Spleen (tissue), 11 donors: ENCODE results near the gene STK39. TPM values are rescaled to one million over a fixed set of nuclear protein-coding genes. Genes with fewer than 3 reads are reported as not detected.

Experiments
- DNase-seq: peaks from one replicate; pipeline ENCODE4 v3.0.0-alpha.2; 2020
- H3K27ac ChIP-seq, 8 donors: fragments of 200-600 bp; sonication (generic) in 7 of 8; 1 replicate in 4 of 8; 2 replicates in 4 of 8; pipeline versions ENCODE4 v1.5.0 to v1.8.0; 2016 to 2021; ENCODE audit warnings: inconsistent platforms in 4 of 8, mild to moderate bottlenecking in 4 of 8, moderate library complexity in 1 of 8
- H3K27me3 ChIP-seq, 7 donors: fragments of 200-600 bp; sonication (generic) in 6 of 7; replicated peaks in 1 of 7; 1 replicate in 4 of 7; 2 replicates in 3 of 7; pipeline versions ENCODE4 v1.5.0 to v1.8.0; 2016 to 2021; ENCODE audit warnings: inconsistent platforms in 3 of 7, mild to moderate bottlenecking in 1 of 7
- H3K36me3 ChIP-seq, 6 donors: fragments of 200-600 bp; sonication (generic) in 5 of 6; 1 replicate in 4 of 6; 2 replicates in 2 of 6; pipeline versions ENCODE4 v1.5.0 to v1.8.0; 2016 to 2021; ENCODE audit warnings: inconsistent platforms in 2 of 6
- H3K4me1 ChIP-seq, 6 donors: fragments of 200-600 bp; sonication (generic) in 5 of 6; 1 replicate in 3 of 6; 2 replicates in 3 of 6; pipeline versions ENCODE4 v1.5.0 to v1.8.0; 2016 to 2021; ENCODE audit warnings: inconsistent platforms in 3 of 6
- H3K4me3 ChIP-seq, 8 donors: fragments of 200-600 bp; sonication (generic) in 7 of 8; 1 replicate in 4 of 8; 2 replicates in 4 of 8; pipeline versions ENCODE4 v1.5.0 to v1.8.0; 2016 to 2021; ENCODE audit warnings: inconsistent platforms in 4 of 8, mild to moderate bottlenecking in 4 of 8, moderate library complexity in 2 of 8
- H3K9me3 ChIP-seq, 8 donors: fragments of 200-600 bp; sonication (generic) in 7 of 8; 1 replicate in 4 of 8; 2 replicates in 4 of 8; pipeline versions ENCODE4 v1.5.0 to v1.8.0; 2016 to 2021; ENCODE audit warnings: inconsistent platforms in 4 of 8
- CTCF ChIP-seq, 11 experiments: fragments of 200-600 bp in 7 of 11; fragments of 450-650 bp in 4 of 11; sonication (generic) in 4 of 11; IDR thresholded peaks in 8 of 11; conservative IDR thresholded peaks in 3 of 11; 1 replicate in 7 of 11; 2 replicates in 4 of 11; pipeline versions ENCODE4 v1.4.0 to v1.8.0; 2016 to 2021; ENCODE audit warnings: antibody characterized with exemption in 11 of 11, inconsistent platforms in 4 of 11, mild to moderate bottlenecking in 1 of 11
- POLR2A ChIP-seq, 3 donors: fragments of 450-650 bp; IDR thresholded peaks; one replicate each; pipeline ENCODE4 v1.5.1; 2017; ENCODE audit warnings: antibody characterized with exemption in 3 of 3, mild to moderate bottlenecking in 1 of 3
- POLR2AphosphoS5 ChIP-seq, 3 donors: sonication (generic); formaldehyde crosslinking; IDR thresholded peaks; one replicate each; pipeline ENCODE4 v1.5.1; 2017; ENCODE audit warnings: antibody characterized with exemption in 3 of 3
- WGBS, 5 donors: extraction: QIAGEN DNeasy Blood & Tissue Kit in 3 of 5; methylation state at CpG; one replicate each; pipeline versions ENCODE4 v1.1.5 to v1.1.7; 2013 to 2018; 5-methylcytosine and 5-hydroxymethylcytosine counted together
- intact Hi-C: fragments of 100-400 bp; cut with DNase I; formaldehyde crosslinking; loops from one replicate; pipeline ENCODE4 v1.15.0; 2023; ENCODE audit warnings: low total_unique reads
- polyA plus RNA-seq, 3 donors: library from polyadenylated mRNA; stranded (reverse); fragments of 200-250 nt; gene quantifications; one replicate each; pipeline ENCODE4 v1.2.1, GENCODE V29; 2013
- total RNA-seq, 7 donors: library from RNA; depleted of rRNA in 3 of 7; stranded (reverse); fragments of >200 nt in 3 of 7; fragmentation: NEBNext Ultra II Directional in 4 of 7; extraction: Animal tissue kit (Norgen Biotek cat#: 25700) in 4 of 7; gene quantifications; one replicate each; pipeline versions ENCODE4 v1.1.0 to v1.2.1, GENCODE V29; 2016 to 2021
- donor health status: healthy with polysubstance abuse.
- donor health status: DM: no; HTN: no; CAD: no; lungs with moderate emphysema.
- donor health status: DM: no; HTN: no; CAD: no.
- donor health status: Bipolar disorder and iron deficiency.
- donor health status: healthy.
- donor health status: DM: no; HTN: no; CAD: no.
- donor health status: DM: yes; HTN: yes; CAD: no.

The STK39 gene
- total and polyA plus RNA-seq, 10 donors: 8.6 to 17.8 (median 11.0) TPM

- WGBS, 5 donors: 86 to 94% (median 90%) methylated on average over 9 of the region's 9 CpGs
- H3K4me3 ChIP-seq: no peak overlapping the region
- intact Hi-C loops: loop anchor here (10.0 kb wide), 1 partner anchor 158 kb away; no protein-coding TSS in a partner anchor
- H3K4me1 ChIP-seq: no peaks in the 10 kb centered on the region
- no peak overlapping the region for H3K27ac ChIP-seq
- H3K9me3 ChIP-seq: peaks cover 0 to 18% (median 15%) of the 10 kb centered on the region in 8 donors
- peaks cover 0 to 30% (median 0%) of the 10 kb centered on the region in 6 donors for H3K36me3 ChIP-seq
- no peaks in the 10 kb centered on the region for H3K27me3 ChIP-seq
- TF ChIP-seq CTCF (IDR thresholded peaks at IDR 0.05 in 8 of 11, conservative IDR thresholded peaks at IDR 0.05 in 3 of 11): no peak
- no peak for TF ChIP-seq POLR2AphosphoS5 (IDR thresholded peaks at IDR 0.05)
- no peak for TF ChIP-seq POLR2A (IDR thresholded peaks at IDR 0.05)
- DNase-seq: no peak
These were observed 280.2 kb downstream of the STK39 start for GRCh38 chr2:167966937-167967913.

- Histone ChIP-seq H3K27me3 (no peaks in the 10 kb centered on the region), H3K36me3 (peaks cover 0 to 25% (median 0%) of the 10 kb centered on the region in 6 donors), H3K27ac (no peak overlapping the region), H3K4me1 (no peaks in the 10 kb centered on the region), H3K9me3 (peaks cover 0 to 7% (median 4%) of the 10 kb centered on the region in 8 donors), H3K4me3 (no peak overlapping the region)
- intact Hi-C loops: loop anchor here (10.0 kb wide), 1 partner anchor 159 kb away; no protein-coding TSS in a partner anchor
- TF ChIP-seq POLR2A (IDR thresholded peaks at IDR 0.05): no peak
- TF ChIP-seq CTCF (IDR thresholded peaks at IDR 0.05 in 8 of 11, conservative IDR thresholded peaks at IDR 0.05 in 3 of 11): no peak
- no peak for TF ChIP-seq POLR2AphosphoS5 (IDR thresholded peaks at IDR 0.05)
- no peak for DNase-seq
- 77 to 82% (median 79%) methylated on average over 5 of the region's 5 CpGs for WGBS, 5 donors
These were observed 281.3 kb downstream of the STK39 start for GRCh38 chr2:167965907-167966761.

- H3K9me3 ChIP-seq: no peaks in the 10 kb centered on the region
- 65 to 90% (median 87%) methylated on average over 5 of the region's 5 CpGs for WGBS, 5 donors
- DNase-seq: no peak
- no peaks in the 10 kb centered on the region for H3K27me3 ChIP-seq
- TF ChIP-seq POLR2AphosphoS5 (IDR thresholded peaks at IDR 0.05) (no peak), POLR2A (IDR thresholded peaks at IDR 0.05) (no peak), CTCF (IDR thresholded peaks at IDR 0.05 in 8 of 11, conservative IDR thresholded peaks at IDR 0.05 in 3 of 11) (no peak)
- H3K27ac ChIP-seq: no peak overlapping the region
- intact Hi-C loops: loop anchor here (10.0 kb wide), 1 partner anchor 160 kb away; no protein-coding TSS in a partner anchor
- H3K36me3 ChIP-seq: peaks cover 0 to 33% (median 0%) of the 10 kb centered on the region in 6 donors
- no peaks in the 10 kb centered on the region for H3K4me1 ChIP-seq
- no peak overlapping the region for H3K4me3 ChIP-seq
These were observed 282.6 kb downstream of the STK39 start for GRCh38 chr2:167964650-167965413.
